Stomach (tissue), 4 donors: ENCODE results near the gene PRR5L.

Source experiments
- EP300 ChIP-seq: sonication (generic); formaldehyde crosslinking; IDR thresholded peaks from one replicate; pipeline ENCODE4 v1.6.1; 2017; ENCODE audit warnings: antibody characterized with exemption
- POLR2A ChIP-seq, 4 donors: fragments of 450-650 bp; IDR thresholded peaks; one replicate each; pipeline ENCODE4 v1.6.1; 2016; ENCODE audit warnings: antibody characterized with exemption in 4 of 4, control low read depth in 2 of 4, mild to moderate bottlenecking in 1 of 4, moderate library complexity in 1 of 4
- POLR2AphosphoS5 ChIP-seq, 3 donors: sonication (generic); formaldehyde crosslinking; IDR thresholded peaks; one replicate each; pipeline ENCODE4 v1.6.1; 2016; ENCODE audit warnings: antibody characterized with exemption in 3 of 3
- TF ChIP-seq, protein P1 (sequence below), 7 experiments: fragments of 450-650 bp in 4 of 7; fragments of 200-600 bp in 3 of 7; sonication (generic) in 3 of 7; IDR thresholded peaks; one replicate each; pipeline ENCODE4 v1.5.1; 2016 to 2019; ENCODE audit warnings: antibody characterized with exemption in 7 of 7, control low read depth in 2 of 7, mild to moderate bottlenecking in 1 of 7

DNA sequence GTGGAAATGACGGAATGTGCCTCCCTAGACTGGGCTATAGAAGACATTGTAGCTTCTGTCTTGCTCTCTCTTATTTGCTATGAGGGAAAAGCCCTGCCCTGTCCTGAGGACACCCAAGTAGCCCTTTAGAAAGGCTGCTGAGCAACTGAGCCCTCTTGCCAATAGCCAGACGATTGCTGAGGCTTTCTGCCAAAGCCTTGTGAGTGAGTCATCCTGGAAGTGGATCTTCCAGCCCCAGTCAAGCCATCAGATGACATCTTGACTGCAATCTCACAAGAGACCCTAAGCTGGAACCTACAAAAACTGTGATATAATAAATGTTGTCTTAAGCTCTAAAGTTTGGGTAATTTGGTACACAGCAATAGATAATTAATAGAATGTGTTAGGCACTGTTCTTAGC is 217.9 kb downstream of the PRR5L start:
- TF ChIP-seq, protein P1, sequence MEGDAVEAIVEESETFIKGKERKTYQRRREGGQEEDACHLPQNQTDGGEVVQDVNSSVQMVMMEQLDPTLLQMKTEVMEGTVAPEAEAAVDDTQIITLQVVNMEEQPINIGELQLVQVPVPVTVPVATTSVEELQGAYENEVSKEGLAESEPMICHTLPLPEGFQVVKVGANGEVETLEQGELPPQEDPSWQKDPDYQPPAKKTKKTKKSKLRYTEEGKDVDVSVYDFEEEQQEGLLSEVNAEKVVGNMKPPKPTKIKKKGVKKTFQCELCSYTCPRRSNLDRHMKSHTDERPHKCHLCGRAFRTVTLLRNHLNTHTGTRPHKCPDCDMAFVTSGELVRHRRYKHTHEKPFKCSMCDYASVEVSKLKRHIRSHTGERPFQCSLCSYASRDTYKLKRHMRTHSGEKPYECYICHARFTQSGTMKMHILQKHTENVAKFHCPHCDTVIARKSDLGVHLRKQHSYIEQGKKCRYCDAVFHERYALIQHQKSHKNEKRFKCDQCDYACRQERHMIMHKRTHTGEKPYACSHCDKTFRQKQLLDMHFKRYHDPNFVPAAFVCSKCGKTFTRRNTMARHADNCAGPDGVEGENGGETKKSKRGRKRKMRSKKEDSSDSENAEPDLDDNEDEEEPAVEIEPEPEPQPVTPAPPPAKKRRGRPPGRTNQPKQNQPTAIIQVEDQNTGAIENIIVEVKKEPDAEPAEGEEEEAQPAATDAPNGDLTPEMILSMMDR (IDR thresholded peaks at IDR 0.05): no peak
- no peak for TF ChIP-seq POLR2AphosphoS5 (IDR thresholded peaks at IDR 0.05)
- TF ChIP-seq EP300: no peak
- no peak for TF ChIP-seq POLR2A (IDR thresholded peaks at IDR 0.05)
